Liver (tissue), 3 donors: Measurements from ENCODE around the gene RASSF10.

ENCODE experiments used
- FOXA1 ChIP-seq: IDR thresholded peaks from 2 replicates; pipeline ENCODE4 v1.6.1; 2016; ENCODE audit warnings: antibody characterized with exemption
- GABPA ChIP-seq, 2 donors: IDR thresholded peaks in 1 of 2; conservative IDR thresholded peaks in 1 of 2; 2 replicates each; pipeline ENCODE4 v1.6.1; 2016; ENCODE audit warnings: antibody characterized with exemption in 2 of 2, mild to moderate bottlenecking in 1 of 2, moderate library complexity in 1 of 2
- TF ChIP-seq, protein P1 (sequence below): fragments of 150-350 bp; IDR thresholded peaks from 2 replicates; pipeline ENCODE4 v1.5.1; 2017; ENCODE audit warnings: improper control_type of control experiment, low read depth, low read length; ENCODE audit not compliant: missing input control
- donor health status: healthy.
- donor health status: healthy.

DNA sequence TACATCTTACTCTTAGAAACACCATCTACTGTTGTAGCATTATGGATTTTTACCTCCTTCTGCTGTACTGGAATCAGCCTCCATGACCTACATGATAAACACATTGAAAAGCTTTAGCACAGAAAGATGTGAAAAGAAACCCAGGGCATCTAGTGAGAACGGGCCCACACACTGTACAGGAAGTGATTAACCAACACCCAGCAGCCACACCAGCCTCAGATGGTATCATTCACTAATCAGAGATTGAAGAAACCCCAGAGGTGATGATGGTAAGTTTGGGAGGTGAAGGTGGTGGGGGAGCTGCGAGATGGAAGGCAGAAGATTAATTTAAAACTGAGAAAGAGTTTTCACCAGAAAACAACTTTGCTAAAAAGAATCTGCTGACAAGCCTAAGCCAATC lies 46.1 kb downstream of the RASSF10 start:
- TF ChIP-seq, protein P1, sequence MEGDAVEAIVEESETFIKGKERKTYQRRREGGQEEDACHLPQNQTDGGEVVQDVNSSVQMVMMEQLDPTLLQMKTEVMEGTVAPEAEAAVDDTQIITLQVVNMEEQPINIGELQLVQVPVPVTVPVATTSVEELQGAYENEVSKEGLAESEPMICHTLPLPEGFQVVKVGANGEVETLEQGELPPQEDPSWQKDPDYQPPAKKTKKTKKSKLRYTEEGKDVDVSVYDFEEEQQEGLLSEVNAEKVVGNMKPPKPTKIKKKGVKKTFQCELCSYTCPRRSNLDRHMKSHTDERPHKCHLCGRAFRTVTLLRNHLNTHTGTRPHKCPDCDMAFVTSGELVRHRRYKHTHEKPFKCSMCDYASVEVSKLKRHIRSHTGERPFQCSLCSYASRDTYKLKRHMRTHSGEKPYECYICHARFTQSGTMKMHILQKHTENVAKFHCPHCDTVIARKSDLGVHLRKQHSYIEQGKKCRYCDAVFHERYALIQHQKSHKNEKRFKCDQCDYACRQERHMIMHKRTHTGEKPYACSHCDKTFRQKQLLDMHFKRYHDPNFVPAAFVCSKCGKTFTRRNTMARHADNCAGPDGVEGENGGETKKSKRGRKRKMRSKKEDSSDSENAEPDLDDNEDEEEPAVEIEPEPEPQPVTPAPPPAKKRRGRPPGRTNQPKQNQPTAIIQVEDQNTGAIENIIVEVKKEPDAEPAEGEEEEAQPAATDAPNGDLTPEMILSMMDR, result no peak
- TF ChIP-seq GABPA (IDR thresholded peaks at IDR 0.05 in 1 of 2, conservative IDR thresholded peaks at IDR 0.05 in 1 of 2) (no peak), FOXA1 (no peak)
